H1 (cell line): ENCODE data around the gene LY6G5C. TPM values are rescaled to one million over a fixed set of nuclear protein-coding genes. Genes with fewer than 3 reads are reported as not detected.

Experiments
- CTCF ChIA-PET: fragments of 300-600 bp; sonication (Branson Sonifier 250); formaldehyde crosslinking; loops from one replicate; lab custom pipeline; 2021; ENCODE audit not compliant: partially characterized antibody; lab: Charles Lee
- POLR2A ChIA-PET: fragments of 300-600 bp; sonication (Branson Sonifier 250); formaldehyde crosslinking; loops from one replicate; lab custom pipeline; 2021; ENCODE audit warnings: inconsistent platforms; ENCODE audit not compliant: partially characterized antibody; lab: Charles Lee
- DNase-seq, 2 experiments: peaks; one replicate each; pipeline versions ENCODE4 v3.0.0 to v3.0.0-alpha.2; 2010 to 2022; ENCODE audit warnings: low spot score in 2 of 2, low read depth in 1 of 2, mixed read lengths in 1 of 2
- FAIRE-seq: peaks from 2 replicates; lab custom pipeline; 2011; peaks lifted over from hg19 to GRCh38; lab: Jason Lieb, UNC
- H2AFZ ChIP-seq: 2 replicates; pipeline ENCODE4 v1.8.1; 2012; ENCODE audit warnings: low read length, inconsistent platforms
- H2AK5ac ChIP-seq: 2 replicates; pipeline ENCODE4 v1.6.1; 2013; ENCODE audit warnings: low read depth, low read length
- H2BK120ac ChIP-seq: replicated peaks from 2 replicates; pipeline ENCODE3; 2013; ENCODE audit warnings: low read depth, low read length, inconsistent platforms
- H2BK12ac ChIP-seq: 2 replicates; pipeline ENCODE4 v1.6.1; 2013; ENCODE audit warnings: low read depth, low read length
- H2BK15ac ChIP-seq: 2 replicates; pipeline ENCODE4 v1.6.1; 2013; ENCODE audit warnings: low read length
- H2BK20ac ChIP-seq: 2 replicates; pipeline ENCODE4 v1.6.1; 2013; ENCODE audit warnings: low read length
- H2BK5ac ChIP-seq: 2 replicates; pipeline ENCODE4 v1.6.1; 2013; ENCODE audit warnings: low read depth, low read length
- H3K14ac ChIP-seq: 2 replicates; pipeline ENCODE4 v1.6.1; 2013; ENCODE audit warnings: inconsistent platforms; ENCODE audit not compliant: insufficient read length
- H3K18ac ChIP-seq: 2 replicates; pipeline ENCODE4 v1.6.1; 2013; ENCODE audit warnings: low read length; ENCODE audit errors: extremely low read depth
- H3K23ac ChIP-seq: 2 replicates; pipeline ENCODE4 v1.6.1; 2013; ENCODE audit warnings: inconsistent platforms; ENCODE audit not compliant: insufficient read length
- H3K23me2 ChIP-seq: 2 replicates; pipeline ENCODE4 v1.6.1; 2013; ENCODE audit warnings: low read depth, low read length
- H3K27ac ChIP-seq: 2 replicates; pipeline ENCODE4 v1.6.1; 2011; ENCODE audit warnings: low read depth, low read length, inconsistent platforms
- H3K27me3 ChIP-seq, 4 experiments: replicated peaks in 1 of 4; 1 replicate in 1 of 4; 2 replicates in 3 of 4; pipeline versions ENCODE4 v1.6.1 to v1.8.1; 2011 to 2013; ENCODE audit warnings: low read length in 3 of 4, mild to moderate bottlenecking in 3 of 4, inconsistent platforms in 2 of 4, mixed read lengths in 2 of 4, moderate library complexity in 1 of 4; ENCODE audit not compliant: control insufficient read depth in 3 of 4, insufficient read depth in 3 of 4; ENCODE audit errors: extremely low read depth in 1 of 4
- H3K36me3 ChIP-seq, 4 experiments: 2 replicates each; pipeline versions ENCODE4 v1.6.1 to v1.8.1; 2011 to 2013; ENCODE audit warnings: mild to moderate bottlenecking in 4 of 4, low read length in 3 of 4, moderate library complexity in 2 of 4, control low read depth in 1 of 4, inconsistent platforms in 1 of 4; ENCODE audit not compliant: insufficient read depth in 4 of 4, control insufficient read depth in 2 of 4
- H3K4ac ChIP-seq: replicated peaks from 2 replicates; pipeline ENCODE3; 2013; ENCODE audit warnings: low read length, low read depth, mixed read lengths, inconsistent platforms; ENCODE audit not compliant: insufficient read length
- H3K4me1 ChIP-seq, 4 experiments: replicated peaks in 1 of 4; 1 replicate in 1 of 4; 2 replicates in 3 of 4; pipeline versions ENCODE4 v1.6.1 to v1.8.1; 2011 to 2013; ENCODE audit warnings: low read length in 3 of 4, inconsistent platforms in 2 of 4, mixed read lengths in 1 of 4; ENCODE audit not compliant: insufficient read depth in 4 of 4, control insufficient read depth in 3 of 4
- H3K4me2 ChIP-seq, 2 experiments: 2 replicates each; pipeline versions ENCODE4 v1.6.1 to v1.8.1; 2011 to 2013; ENCODE audit warnings: low read depth in 2 of 2, low read length in 2 of 2, control low read depth in 1 of 2, inconsistent platforms in 1 of 2, mild to moderate bottlenecking in 1 of 2; ENCODE audit not compliant: insufficient read depth in 1 of 2
- H3K4me3 ChIP-seq, 4 experiments: fragments of 200-600, 300-600 bp in 1 of 4; sonication (generic), shearing (Covaris generic), sonication (Bioruptor Twin) in 1 of 4; 2 replicates each; pipeline versions ENCODE4 v1.5.1 to v1.8.1; 2011 to 2016; ENCODE audit warnings: low read length in 4 of 4, low read depth in 3 of 4, control low read depth in 2 of 4, inconsistent platforms in 2 of 4, mild to moderate bottlenecking in 2 of 4, mixed read lengths in 1 of 4, moderate library complexity in 1 of 4; ENCODE audit not compliant: insufficient read depth in 2 of 4; ENCODE audit errors: extremely low read depth in 1 of 4
- H3K56ac ChIP-seq: replicated peaks from 2 replicates; pipeline ENCODE3; 2013; ENCODE audit warnings: low read depth, mild to moderate bottlenecking, mixed read lengths, low read length, inconsistent platforms; ENCODE audit not compliant: insufficient read length
- H3K79me1 ChIP-seq: 2 replicates; pipeline ENCODE4 v1.6.1; 2013; ENCODE audit warnings: low read depth, low read length, control low read depth
- H3K79me2 ChIP-seq, 2 experiments: 2 replicates each; pipeline versions ENCODE4 v1.6.1 to v1.8.1; 2012 to 2013; ENCODE audit warnings: low read length in 2 of 2, mild to moderate bottlenecking in 2 of 2, inconsistent platforms in 1 of 2; ENCODE audit not compliant: insufficient read depth in 2 of 2, control insufficient read depth in 1 of 2
- H3K9ac ChIP-seq, 4 experiments: replicated peaks in 1 of 4; 1 replicate in 1 of 4; 2 replicates in 3 of 4; pipeline versions ENCODE4 v1.6.1 to v1.8.1; 2011 to 2013; ENCODE audit warnings: low read depth in 3 of 4, low read length in 3 of 4, control low read depth in 2 of 4, mild to moderate bottlenecking in 2 of 4, moderate library complexity in 2 of 4, inconsistent platforms in 1 of 4; ENCODE audit errors: extremely low read depth in 1 of 4
- H3K9me3 ChIP-seq, 2 experiments: 2 replicates each; pipeline versions ENCODE4 v1.6.1 to v1.8.1; 2012 to 2013; ENCODE audit warnings: mild to moderate bottlenecking in 2 of 2, moderate library complexity in 2 of 2, control low read depth in 1 of 2, inconsistent platforms in 1 of 2, low read depth in 1 of 2, low read length in 1 of 2, mixed read lengths in 1 of 2; ENCODE audit not compliant: insufficient read depth in 2 of 2
- H4K20me1 ChIP-seq, 2 experiments: replicated peaks in 1 of 2; 2 replicates each; pipeline versions ENCODE3 to v1.8.1; 2011 to 2013; ENCODE audit warnings: inconsistent platforms in 2 of 2, low read length in 2 of 2, mild to moderate bottlenecking in 1 of 2; ENCODE audit not compliant: insufficient read depth in 2 of 2, control insufficient read depth in 1 of 2
- H4K5ac ChIP-seq: 2 replicates; pipeline ENCODE4 v1.6.1; 2013; ENCODE audit warnings: low read length, low read depth, mixed read lengths, inconsistent platforms; ENCODE audit not compliant: insufficient read length
- H4K8ac ChIP-seq: 2 replicates; pipeline ENCODE4 v1.8.0; 2013; ENCODE audit warnings: mild to moderate bottlenecking, moderate library complexity, low read length, inconsistent platforms; ENCODE audit not compliant: insufficient read depth; ENCODE audit errors: extremely low read depth
- H4K91ac ChIP-seq: replicated peaks from 2 replicates; pipeline ENCODE3; 2013; ENCODE audit warnings: low read length, mixed read lengths, inconsistent platforms; ENCODE audit not compliant: insufficient read length
- EGR1 ChIP-seq: IDR thresholded peaks from 2 replicates; pipeline ENCODE4 v1.6.1; 2011; ENCODE audit warnings: low read depth, low read length, borderline replicate concordance
- PHF8 ChIP-seq: fragments of 200-600 bp; sonication (generic); conservative IDR thresholded peaks from 2 replicates; pipeline ENCODE4 v1.7.1; 2012; ENCODE audit warnings: low read depth, mild to moderate bottlenecking, inconsistent platforms, low read length, moderate library complexity
- WGBS, 2 experiments: shearing (Covaris generic) in 1 of 2; methylation state at CpG; one replicate each; pipeline versions ENCODE4 v1.1.6 to v1.1.7; 2013 to 2015; ENCODE audit warnings: low lambda C conversion rate in 2 of 2, mixed read lengths in 2 of 2, inconsistent platforms in 1 of 2, low coverage in 1 of 2, missing lambda C conversion rate in 1 of 2; ENCODE audit not compliant: insufficient replicate concordance in 2 of 2, insufficient coverage in 1 of 2, insufficient read length in 1 of 2; ENCODE audit errors: extremely low coverage in 1 of 2, missing lambda C conversion rate in 1 of 2; 5-methylcytosine and 5-hydroxymethylcytosine counted together
- polyA plus RNA-seq, 7 experiments: library from polyadenylated mRNA; depleted of rRNA in 3 of 7; stranded (reverse) in 5 of 7; unstranded in 2 of 7; fragments of >200 nt in 5 of 7; fragments of 200-250 nt in 2 of 7; gene quantifications; 1 replicate in 5 of 7; 2 replicates in 1 of 7; 4 replicates in 1 of 7; pipeline versions ENCODE4 v1.2.1 to v1.2.3, GENCODE V29; 2011 to 2013; ENCODE audit warnings: missing spikeins in 2 of 7, mixed read lengths in 2 of 7
- total RNA-seq: library from RNA; stranded (reverse); fragmentation: NEBNext Ultra II Directional; extraction: Animal tissue kit (Norgen Biotek cat#: 25700); gene quantifications from 2 replicates; pipeline ENCODE4 v1.2.1, GENCODE V29; 2021

Gene LY6G5C
- total and polyA plus RNA-seq, 2 of the 8 experiments (the other 6 are each of a cell fraction or from before 2014, with no cell fraction given) = 1.1 to 1.8 TPM

- H2AK5ac ChIP-seq = no peak within 1 kb of the TSS
- no peaks in the 10 kb centered on the region for H4K20me1 ChIP-seq
- H3K9ac ChIP-seq = no peak within 1 kb of the TSS
- no peak within 1 kb of the TSS for H4K5ac ChIP-seq
- H3K79me1 ChIP-seq = peaks cover 4% of the 10 kb centered on the region; the same call in 1 of the 2 replicates
- no peak within 1 kb of the TSS for H3K4ac ChIP-seq
- no peak for DNase-seq
- no peak within 1 kb of the TSS for H3K56ac ChIP-seq
- no peak within 1 kb of the TSS for H2BK20ac ChIP-seq
- H3K23me2 ChIP-seq = peaks cover 11% of the 10 kb centered on the region; the same call in 1 of the 2 replicates
- H2BK12ac ChIP-seq = no peak within 1 kb of the TSS
- H3K4me2 ChIP-seq = no peak within 1 kb of the TSS
- no peaks in the 10 kb centered on the region for H3K36me3 ChIP-seq
- H3K27me3 ChIP-seq = no peaks in the 10 kb centered on the region
- no peak within 1 kb of the TSS for H3K27ac ChIP-seq
- WGBS, 2 experiments = 77% methylated on average over 3 of the region's 3 CpGs; no CpG with 5 or more reads in 1 of the 2 experiments
- FAIRE-seq = no peak
- no peak within 1 kb of the TSS for H3K23ac ChIP-seq
- POLR2A ChIA-PET = interaction anchor here (0.9 to 1.1 kb wide), 3 partner anchors 33 to 108 kb away, joined by 3 to 5 read pairs (median 3); partner anchors contain the start of gene MSH5
- no peak within 1 kb of the TSS for H3K4me3 ChIP-seq
- H2AFZ ChIP-seq = no peak within 1 kb of the TSS
- peak within 1 kb of the TSS; percentile 82; the same call in 1 of the 2 replicates for H4K8ac ChIP-seq
- no peak for TF ChIP-seq PHF8
- no peak for TF ChIP-seq EGR1
- no peak within 1 kb of the TSS for H3K14ac ChIP-seq
- no peak within 1 kb of the TSS for H2BK120ac ChIP-seq
- H4K91ac ChIP-seq = no peak within 1 kb of the TSS
- H3K9me3 ChIP-seq = no peaks in the 10 kb centered on the region
- H2BK5ac ChIP-seq = no peak within 1 kb of the TSS
- peaks cover 0 to 7% of the 10 kb centered on the region in 2 experiments; a peak in 2 of 4 replicates for H3K79me2 ChIP-seq
- CTCF ChIA-PET = interaction anchor here (0.7 to 1.6 kb wide), 5 partner anchors 9 to 63 kb away, joined by 3 to 6 read pairs (median 3); partner anchors contain the start of gene LY6G6D
- no peak within 1 kb of the TSS for H3K18ac ChIP-seq
- H3K4me1 ChIP-seq = peaks cover 2 to 8% (median 3%) of the 10 kb centered on the region in 4 experiments; a peak in 5 of 7 replicates
- H2BK15ac ChIP-seq = no peak within 1 kb of the TSS
Observed at GRCh38 chr6:31706599-31706998, 25.7 kb upstream of the LY6G5C start, which contains the start of gene LY6G6F. Gene LY6G6F (plus strand): TSS chr6:31706866. CDS start chr6:31706907, 41 bp downstream.
